ENCODE results near the gene TTC19.

GRCh38 chr17:16001226-16001897 lies 1.7 kb downstream of the TTC19 start:
- TF ChIP-seq CTCF (optimal IDR thresholded peaks at IDR 0.05 in 1 of 3, IDR thresholded peaks at IDR 0.05 in 1 of 3, conservative IDR thresholded peaks at IDR 0.05 in 1 of 3; ENCODE audit: extremely low read depth in 1 of 3, insufficient read depth in 2 of 3, low read length in 3 of 3) = no peak
- TF ChIP-seq EZH2 (IDR thresholded peaks at IDR 0.05; ENCODE audit: low read length) = no peak
